ENCODE results near the gene PICALM. TPM values are rescaled to one million over a fixed set of nuclear protein-coding genes. Genes with fewer than 3 reads are reported as not detected.

The PICALM gene
- total and polyA plus RNA-seq, 9 of the 15 experiments (the other 6 are each of a cell fraction or from before 2014, with no cell fraction given): 41.3 to 990 (median 309) TPM

DNA sequence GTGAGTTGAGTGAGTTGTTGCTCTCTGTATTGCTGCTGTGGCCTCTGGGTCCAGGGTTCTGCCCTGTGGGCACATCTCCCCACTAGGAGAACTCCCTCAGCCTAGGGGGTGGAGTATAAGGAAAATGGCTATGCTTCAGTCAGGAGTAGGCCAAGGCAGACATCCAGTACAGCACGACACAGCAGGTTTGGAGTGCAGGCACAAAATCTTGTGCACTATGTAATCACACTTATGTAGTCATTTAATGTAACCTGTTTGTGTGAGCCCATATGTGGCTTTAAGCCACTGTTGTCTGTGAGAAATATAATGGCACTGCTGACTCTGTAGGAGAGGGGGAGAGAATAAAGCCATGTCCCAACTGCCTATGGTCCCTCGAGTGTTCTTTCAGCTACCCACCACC lies 123.6 kb downstream of the PICALM start:
- no peaks in the 10 kb centered on the region for H4K20me1 ChIP-seq (replicated peaks; ENCODE audit: control insufficient read depth, insufficient read depth, low read length)
- DNase-seq (ENCODE audit: extremely low read depth in 1 of 4, low spot score in 3 of 4) (no peak), FAIRE-seq (no peak), ATAC-seq (no peak)
- WGBS (ENCODE audit: insufficient coverage, low coverage, missing lambda C conversion rate): 9% methylated on average over 2 of the region's 2 CpGs
- intact Hi-C loops (cut with micrococcal nuclease): no loop called here
- no peaks in the 10 kb centered on the region for H3K79me2 ChIP-seq (ENCODE audit: control insufficient read depth, insufficient read depth, low read length)
- H3K4me2 ChIP-seq (ENCODE audit: insufficient read depth, low read length): no peak overlapping the region
- POLR2A ChIA-PET: no interaction called here
- H3K4me1 ChIP-seq (replicated peaks in 1 of 2; ENCODE audit: control insufficient read depth in 2 of 2, insufficient read depth in 2 of 2, low read length in 2 of 2): no peaks in the 10 kb centered on the region; a peak in 1 of 5 replicates
- no peaks in the 10 kb centered on the region for H3K27me3 ChIP-seq (ENCODE audit: control insufficient read depth in 2 of 2, insufficient read depth in 2 of 2, low read length in 2 of 2)
- CTCF ChIA-PET (ENCODE audit: low intra/inter-chr PET ratio): no interaction called here
- no peak overlapping the region for H3K27ac ChIP-seq (ENCODE audit: extremely low read depth, low read depth, low read length)
- TF ChIP-seq CBX5 (IDR thresholded peaks at IDR 0.05; ENCODE audit: borderline replicate concordance, low read depth): 0 out of 2 replicates have a peak, but pooled peaks have one; percentile 59
- TF ChIP-seq CBX3 (IDR thresholded peaks at IDR 0.05; ENCODE audit: borderline replicate concordance in 1 of 2, low read length in 2 of 2): peak in 1 of 2 experiments; percentile 22; a peak in 1 of 3 replicates
- 0 out of 2 replicates have a peak, but pooled peaks have one; percentile 37 for TF ChIP-seq CEBPZ (IDR thresholded peaks at IDR 0.05; ENCODE audit: borderline replicate concordance, low read depth, low read length)
- no peak for TF ChIP-seq MITF (IDR thresholded peaks at IDR 0.05)
- peak; percentile 34 for TF ChIP-seq ZFP36 (IDR thresholded peaks at IDR 0.05; ENCODE audit: low read depth, low read length, partially characterized antibody)
- TF ChIP-seq CBFB (CRISPR knock-in tag; IDR thresholded peaks at IDR 0.05): no peak
- H3K9me1 ChIP-seq (ENCODE audit: control insufficient read depth, insufficient read depth, low read length): no peaks in the 10 kb centered on the region
- H3K36me3 ChIP-seq (ENCODE audit: control insufficient read depth, insufficient read depth, low read length): no peaks in the 10 kb centered on the region; the same call in 2 of the 3 replicates
- H3K4me3 ChIP-seq: no peak overlapping the region
- BruUV-seq (replicated peaks): no TSS peak
- H3K9me3 ChIP-seq (replicated peaks; ENCODE audit: control insufficient read depth, insufficient read depth, low read depth, low read length): no peaks in the 10 kb centered on the region
- in situ Hi-C loops (cut with MboI): no loop called here
- H2AFZ ChIP-seq (ENCODE audit: low read depth, low read length): no peak overlapping the region
- no peak overlapping the region for H3K9ac ChIP-seq (ENCODE audit: insufficient read depth in 1 of 2, low read depth in 2 of 2, low read length in 2 of 2)

Measured in K562 (cell line).